ENCODE data around the gene ERCC4. TPM values are rescaled to one million over a fixed set of nuclear protein-coding genes. Genes with fewer than 3 reads are reported as not detected.

The ERCC4 gene
- polyA plus RNA-seq, 1 of the 3 experiments (the other 2 are of a cell fraction), result 1.8 TPM

GRCh38 chr16:13997933-13998332 is 78.0 kb downstream of the ERCC4 start:
- H3K9me3 ChIP-seq, result no peaks in the 10 kb centered on the region
- H3K4me2 ChIP-seq, result no peak overlapping the region
- H3K27ac ChIP-seq (ENCODE audit: low read depth in 2 of 2, low read length in 1 of 2), result no peak overlapping the region
- no peak overlapping the region for H3K4me3 ChIP-seq (ENCODE audit: low read depth in 2 of 2, low read length in 1 of 2)
- 53% methylated on average over 5 of the region's 5 CpGs for WGBS (ENCODE audit: low lambda C conversion rate)
- no peak overlapping the region for H2AFZ ChIP-seq (ENCODE audit: low read depth)
- TF ChIP-seq NFIC (IDR thresholded peaks at IDR 0.05; ENCODE audit: borderline replicate concordance), result no peak
- no peak for TF ChIP-seq GABPA (IDR thresholded peaks at IDR 0.05; ENCODE audit: low read depth)
- no peak for TF ChIP-seq TAF1 (IDR thresholded peaks at IDR 0.05; ENCODE audit: borderline replicate concordance, low read depth, low read length)
- no peak for TF ChIP-seq NRF1 (IDR thresholded peaks at IDR 0.05; ENCODE audit: low read depth, low read length)
- TF ChIP-seq GATA2 (CRISPR knock-in tag; IDR thresholded peaks at IDR 0.05), result no peak
- no peak for TF ChIP-seq SIN3A (IDR thresholded peaks at IDR 0.05; ENCODE audit: borderline replicate concordance, low read depth, low read length)
- no peak for TF ChIP-seq CHD2 (IDR thresholded peaks at IDR 0.05; ENCODE audit: low read length, partially characterized antibody)
- ChIA-PET POLR2A (no interaction called here), CTCF (no interaction called here)
- no peaks in the 10 kb centered on the region for H4K20me1 ChIP-seq (ENCODE audit: insufficient read depth)
- no peaks in the 10 kb centered on the region for H3K9me2 ChIP-seq
- no peaks in the 10 kb centered on the region; the same call in 1 of the 2 replicates for H3K27me3 ChIP-seq (ENCODE audit: insufficient read depth)
- no peak for DNase-seq
- H3K9ac ChIP-seq, result no peak overlapping the region
- peaks cover 0 to 3% of the 10 kb centered on the region in 2 experiments; a peak in 1 of 4 replicates for H3K4me1 ChIP-seq (ENCODE audit: control insufficient read depth in 1 of 2, insufficient read depth in 2 of 2, low read depth in 1 of 2, low read length in 1 of 2)
- no peaks in the 10 kb centered on the region for H3K79me2 ChIP-seq (ENCODE audit: insufficient read depth)
- H3F3A ChIP-seq (replicated peaks; ENCODE audit: insufficient read depth), result no peaks in the 10 kb centered on the region
- no peaks in the 10 kb centered on the region for H3K36me3 ChIP-seq (replicated peaks in 1 of 2; ENCODE audit: control insufficient read depth in 1 of 2, insufficient read depth in 2 of 2, low read length in 1 of 2)

- TF ChIP-seq USF2 (IDR thresholded peaks at IDR 0.05; ENCODE audit: borderline replicate concordance, low read depth, low read length), result no peak
- no peak overlapping the region for H3K27ac ChIP-seq (ENCODE audit: low read depth in 2 of 2, low read length in 1 of 2)
- H3K9me2 ChIP-seq, result no peaks in the 10 kb centered on the region
- no peaks in the 10 kb centered on the region for H3K9me3 ChIP-seq
- no peaks in the 10 kb centered on the region for H3K36me3 ChIP-seq (replicated peaks in 1 of 2; ENCODE audit: control insufficient read depth in 1 of 2, insufficient read depth in 2 of 2, low read length in 1 of 2)
- no peak overlapping the region for H2AFZ ChIP-seq (ENCODE audit: low read depth)
- no peak overlapping the region for H3K9ac ChIP-seq
- H4K20me1 ChIP-seq (ENCODE audit: insufficient read depth), result no peaks in the 10 kb centered on the region
- no peaks in the 10 kb centered on the region for H3K79me2 ChIP-seq (ENCODE audit: insufficient read depth)
- H3K4me2 ChIP-seq, result no peak overlapping the region
- H3K4me1 ChIP-seq (ENCODE audit: control insufficient read depth in 1 of 2, insufficient read depth in 2 of 2, low read depth in 1 of 2, low read length in 1 of 2), result peaks cover 0 to 11% of the 10 kb centered on the region in 2 experiments; a peak in 1 of 4 replicates
- ChIA-PET POLR2A (no interaction called here), CTCF (no interaction called here)
- H3F3A ChIP-seq (replicated peaks; ENCODE audit: insufficient read depth), result no peaks in the 10 kb centered on the region
- DNase-seq, result no peak
- 81% methylated on average over 10 of the region's 10 CpGs for WGBS (ENCODE audit: low lambda C conversion rate)
- no peak overlapping the region for H3K4me3 ChIP-seq (ENCODE audit: low read depth in 2 of 2, low read length in 1 of 2)
- no peaks in the 10 kb centered on the region; the same call in 1 of the 2 replicates for H3K27me3 ChIP-seq (ENCODE audit: insufficient read depth)
These were observed 79.3 kb downstream of the ERCC4 start for GRCh38 chr16:13999071-13999894.

- Histone ChIP-seq H3K27me3 (ENCODE audit: insufficient read depth) (no peaks in the 10 kb centered on the region; the same call in 1 of the 2 replicates), H3K27ac (ENCODE audit: low read depth in 2 of 2, low read length in 1 of 2) (no peak overlapping the region), H3K9me2 (no peaks in the 10 kb centered on the region), H3F3A (replicated peaks; ENCODE audit: insufficient read depth) (no peaks in the 10 kb centered on the region), H3K9ac (no peak overlapping the region), H3K79me2 (ENCODE audit: insufficient read depth) (no peaks in the 10 kb centered on the region), H3K9me3 (no peaks in the 10 kb centered on the region), H3K4me3 (ENCODE audit: low read depth in 2 of 2, low read length in 1 of 2) (no peak overlapping the region), H3K36me3 (replicated peaks in 1 of 2; ENCODE audit: control insufficient read depth in 1 of 2, insufficient read depth in 2 of 2, low read length in 1 of 2) (no peaks in the 10 kb centered on the region), H2AFZ (ENCODE audit: low read depth) (no peak overlapping the region), H3K4me2 (no peak overlapping the region), H4K20me1 (ENCODE audit: insufficient read depth) (no peaks in the 10 kb centered on the region), H3K4me1 (ENCODE audit: control insufficient read depth in 1 of 2, insufficient read depth in 2 of 2, low read depth in 1 of 2, low read length in 1 of 2) (peaks cover 0 to 11% of the 10 kb centered on the region in 2 experiments; a peak in 1 of 4 replicates)
- POLR2A ChIA-PET, result no interaction called here
- no peak for DNase-seq
- 69% methylated on average over 11 of the region's 12 CpGs for WGBS (ENCODE audit: low lambda C conversion rate)
- CTCF ChIA-PET, result no interaction called here
- TF ChIP-seq MXI1 (IDR thresholded peaks at IDR 0.05; ENCODE audit: low read depth, low read length), result no peak
- no peak for TF ChIP-seq CHD2 (IDR thresholded peaks at IDR 0.05; ENCODE audit: low read length, partially characterized antibody)
- TF ChIP-seq JUND (IDR thresholded peaks at IDR 0.05), result no peak
- no peak for TF ChIP-seq SMC3 (IDR thresholded peaks at IDR 0.05; ENCODE audit: low read depth, low read length)
- no peak for TF ChIP-seq RXRA (IDR thresholded peaks at IDR 0.05; ENCODE audit: borderline replicate concordance, low read depth)
- TF ChIP-seq GABPA (IDR thresholded peaks at IDR 0.05; ENCODE audit: low read depth), result no peak
- TF ChIP-seq USF2 (IDR thresholded peaks at IDR 0.05; ENCODE audit: borderline replicate concordance, low read depth, low read length), result no peak
- no peak for TF ChIP-seq YY1 (IDR thresholded peaks at IDR 0.05; ENCODE audit: low read depth)
- no peak for TF ChIP-seq FOSL2 (IDR thresholded peaks at IDR 0.05; ENCODE audit: borderline replicate concordance, low read depth)
- TF ChIP-seq FOXM1 (IDR thresholded peaks at IDR 0.05; ENCODE audit: low read depth), result no peak
- TF ChIP-seq TCF12 (IDR thresholded peaks at IDR 0.05), result no peak
- no peak for TF ChIP-seq CTCF (IDR thresholded peaks at IDR 0.05)
- no peak for TF ChIP-seq EZH2phosphoT487 (IDR thresholded peaks at IDR 0.05; ENCODE audit: borderline replicate concordance, low read depth)
These were observed 80.0 kb downstream of the ERCC4 start for GRCh38 chr16:13999895-14000425.

All from SK-N-SH (cell line).